IPS DF 6.9 (cell line): ENCODE measurements around the gene SBF2.
"Not testable (repeated sequence)": the region's sequence is repeated elsewhere in the genome, so short reads cannot be mapped to it uniquely, and the experiment has no call there.

ENCODE experiments used
- DNase-seq: peaks from one replicate; pipeline ENCODE4 v3.0.0-alpha.2; 2013; ENCODE audit warnings: low read depth, low spot score
- H3K27ac ChIP-seq: one replicate; pipeline ENCODE4 v1.5.1; 2013; ENCODE audit warnings: low read length, control low read depth
- H3K27me3 ChIP-seq: 2 replicates; pipeline ENCODE4 v1.6.1; 2013; ENCODE audit warnings: mild to moderate bottlenecking, low read length; ENCODE audit not compliant: control insufficient read depth, insufficient read depth
- H3K36me3 ChIP-seq: 2 replicates; pipeline ENCODE4 v1.6.1; 2013; ENCODE audit warnings: low read length; ENCODE audit not compliant: control insufficient read depth, insufficient read depth
- H3K4me1 ChIP-seq: 2 replicates; pipeline ENCODE4 v1.6.1; 2013; ENCODE audit warnings: low read length; ENCODE audit not compliant: control insufficient read depth, insufficient read depth
- H3K4me3 ChIP-seq: 2 replicates; pipeline ENCODE4 v1.5.1; 2013; ENCODE audit warnings: mild to moderate bottlenecking, low read length
- H3K9me3 ChIP-seq: 2 replicates; pipeline ENCODE4 v1.6.1; 2013; ENCODE audit warnings: low read length, inconsistent platforms; ENCODE audit not compliant: control insufficient read depth, insufficient read depth
- WGBS: extraction: QIAGEN DNeasy Blood & Tissue Kit; methylation state at CpG from one replicate; pipeline ENCODE4 v1.1.7; 2013; ENCODE audit warnings: mixed read lengths, missing lambda C conversion rate; ENCODE audit not compliant: insufficient read length, insufficient coverage; 5-methylcytosine and 5-hydroxymethylcytosine counted together

Gene SBF2

GRCh38 chr11:10038521-10039302 lies 255.3 kb downstream of the SBF2 start:
- 100% methylated on average over 1 of the region's 2 CpGs for WGBS
- Histone ChIP-seq H3K27me3 (no peaks in the 10 kb centered on the region), H3K36me3 (no peaks in the 10 kb centered on the region), H3K4me3 (no peak overlapping the region), H3K9me3 (no peaks in the 10 kb centered on the region), H3K4me1 (no peaks in the 10 kb centered on the region), H3K27ac (no peak overlapping the region)
- no peak for DNase-seq

- H3K36me3 ChIP-seq, H3K27ac ChIP-seq, DNase-seq, H3K4me3 ChIP-seq, H3K27me3 ChIP-seq, H3K4me1 ChIP-seq, H3K9me3 ChIP-seq: not testable (repeated sequence)
- WGBS = no CpG with 5 or more reads among the region's 6 CpGs
These were observed 258.1 kb downstream of the SBF2 start for GRCh38 chr11:10035932-10036331.

GRCh38 chr11:10032935-10033334 lies 261.1 kb downstream of the SBF2 start:
- Histone ChIP-seq H3K27ac (no peak overlapping the region), H3K27me3 (no peaks in the 10 kb centered on the region), H3K4me3 (no peak overlapping the region), H3K36me3 (no peaks in the 10 kb centered on the region), H3K9me3 (no peaks in the 10 kb centered on the region), H3K4me1 (no peaks in the 10 kb centered on the region)
- DNase-seq = no peak

GRCh38 chr11:10030122-10030490 lies 263.9 kb downstream of the SBF2 start:
- H3K36me3 ChIP-seq = no peaks in the 10 kb centered on the region
- no peaks in the 10 kb centered on the region for H3K27me3 ChIP-seq
- H3K27ac ChIP-seq = no peak overlapping the region
- H3K4me3 ChIP-seq = no peak overlapping the region
- H3K4me1 ChIP-seq = no peaks in the 10 kb centered on the region
- DNase-seq = no peak
- no peaks in the 10 kb centered on the region for H3K9me3 ChIP-seq
- no CpG with 5 or more reads among the region's 2 CpGs for WGBS

GRCh38 chr11:10029386-10030121 lies 264.5 kb downstream of the SBF2 start:
- Histone ChIP-seq H3K4me3 (no peak overlapping the region), H3K9me3 (no peaks in the 10 kb centered on the region), H3K27ac (no peak overlapping the region), H3K4me1 (no peaks in the 10 kb centered on the region), H3K36me3 (no peaks in the 10 kb centered on the region), H3K27me3 (no peaks in the 10 kb centered on the region)
- no CpG with 5 or more reads among the region's 3 CpGs for WGBS
- no peak for DNase-seq

GRCh38 chr11:10026514-10026913 lies 267.5 kb downstream of the SBF2 start:
- Histone ChIP-seq H3K27me3 (no peaks in the 10 kb centered on the region), H3K4me3 (no peak overlapping the region), H3K4me1 (no peaks in the 10 kb centered on the region), H3K9me3 (no peaks in the 10 kb centered on the region), H3K36me3 (no peaks in the 10 kb centered on the region), H3K27ac (no peak overlapping the region)
- no peak for DNase-seq
- no CpG with 5 or more reads among the region's 2 CpGs for WGBS

- DNase-seq = no peak
- Histone ChIP-seq H3K4me1 (no peaks in the 10 kb centered on the region), H3K36me3 (no peaks in the 10 kb centered on the region), H3K27ac (no peak overlapping the region), H3K9me3 (no peaks in the 10 kb centered on the region), H3K4me3 (no peak overlapping the region), H3K27me3 (no peaks in the 10 kb centered on the region)
- no CpG with 5 or more reads among the region's 3 CpGs for WGBS
These were observed 270.8 kb downstream of the SBF2 start for GRCh38 chr11:10023212-10023611.

GRCh38 chr11:10022764-10023163 lies 271.3 kb downstream of the SBF2 start:
- no peaks in the 10 kb centered on the region for H3K4me1 ChIP-seq
- WGBS = no CpG with 5 or more reads among the region's 2 CpGs
- H3K27me3 ChIP-seq = no peaks in the 10 kb centered on the region
- no peak for DNase-seq
- no peaks in the 10 kb centered on the region for H3K36me3 ChIP-seq
- H3K9me3 ChIP-seq = no peaks in the 10 kb centered on the region
- H3K4me3 ChIP-seq = no peak overlapping the region
- H3K27ac ChIP-seq = no peak overlapping the region

- H3K4me3 ChIP-seq = no peak overlapping the region
- no peaks in the 10 kb centered on the region for H3K27me3 ChIP-seq
- H3K36me3 ChIP-seq = no peaks in the 10 kb centered on the region
- WGBS = no CpG with 5 or more reads among the region's 2 CpGs
- no peaks in the 10 kb centered on the region for H3K9me3 ChIP-seq
- no peaks in the 10 kb centered on the region for H3K4me1 ChIP-seq
- DNase-seq = no peak
- no peak overlapping the region for H3K27ac ChIP-seq
These were observed 272.5 kb downstream of the SBF2 start for GRCh38 chr11:10021563-10021962.

- DNase-seq = no peak
- Histone ChIP-seq H3K9me3 (no peaks in the 10 kb centered on the region), H3K27me3 (no peaks in the 10 kb centered on the region), H3K27ac (no peak overlapping the region), H3K36me3 (no peaks in the 10 kb centered on the region), H3K4me1 (no peaks in the 10 kb centered on the region), H3K4me3 (no peak overlapping the region)
- WGBS = no CpG with 5 or more reads among the region's 7 CpGs
These were observed 273.9 kb downstream of the SBF2 start for GRCh38 chr11:10019906-10020682.
